ENCODE results near the gene SIVA1.
A peak's percentile ranks its signal among the peaks of the same experiment; 100 is the strongest.

The SIVA1 gene

DNA sequence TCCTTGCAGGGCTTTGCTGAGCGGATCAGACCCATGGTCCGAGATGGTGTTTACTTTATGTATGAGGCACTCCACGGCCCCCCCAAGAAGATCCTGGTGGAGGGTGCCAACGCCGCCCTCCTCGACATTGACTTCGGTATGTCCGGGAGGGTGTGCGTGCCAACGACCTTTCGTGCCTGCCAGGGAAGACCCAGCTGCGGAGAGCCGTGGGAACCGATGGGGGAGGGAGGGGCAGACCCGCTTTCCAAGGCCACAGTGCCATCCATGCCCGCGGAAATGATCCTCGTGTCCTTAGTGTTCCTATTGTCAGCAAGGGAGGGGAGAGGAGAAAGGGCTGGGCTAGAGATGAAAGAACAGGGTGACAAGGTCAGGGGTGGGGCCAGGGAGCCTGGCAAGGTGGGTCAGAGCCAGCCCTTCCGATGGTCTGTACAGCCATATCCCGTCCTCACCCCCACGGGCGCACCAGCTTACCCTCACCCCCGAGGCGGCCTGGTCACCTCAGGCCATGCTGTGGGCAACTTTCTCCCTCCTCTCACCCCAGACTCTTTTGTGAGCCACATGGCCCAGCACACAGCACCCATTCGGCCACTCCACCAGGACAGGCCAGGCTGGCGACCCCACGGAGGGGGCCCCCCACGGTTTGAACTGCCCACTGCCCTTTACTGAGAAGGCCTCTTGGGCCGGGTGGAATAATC lies 11.7 kb upstream of the SIVA1 start:
- Histone ChIP-seq H3K36me3 (ENCODE audit: control insufficient read depth, insufficient read depth, low read length) (peaks cover 4% of the 10 kb centered on the region), H3K4me3 (ENCODE audit: low read length) (no peak overlapping the region), H3K4me1 (ENCODE audit: control insufficient read depth, insufficient read depth, low read length) (no peaks in the 10 kb centered on the region), H3K9ac (ENCODE audit: low read length) (no peak overlapping the region), H3K9me3 (ENCODE audit: control insufficient read depth, low read length) (no peaks in the 10 kb centered on the region), H3K27me3 (ENCODE audit: control insufficient read depth, insufficient read depth, low read length) (no peaks in the 10 kb centered on the region)

GRCh38 chr14:104741803-104742251 lies 11.1 kb upstream of the SIVA1 start:
- Histone ChIP-seq H3K36me3 (ENCODE audit: control insufficient read depth, insufficient read depth, low read length) (peaks cover 4% of the 10 kb centered on the region), H3K27me3 (ENCODE audit: control insufficient read depth, insufficient read depth, low read length) (no peaks in the 10 kb centered on the region), H3K4me3 (ENCODE audit: low read length) (no peak overlapping the region), H3K4me1 (ENCODE audit: control insufficient read depth, insufficient read depth, low read length) (peaks cover 5% of the 10 kb centered on the region), H3K9ac (ENCODE audit: low read length) (no peak overlapping the region), H3K9me3 (ENCODE audit: control insufficient read depth, low read length) (no peaks in the 10 kb centered on the region)

GRCh38 chr14:104742586-104743455 lies 10.1 kb upstream of the SIVA1 start:
- no peak overlapping the region for H3K9ac ChIP-seq (ENCODE audit: low read length)
- H3K27me3 ChIP-seq (ENCODE audit: control insufficient read depth, insufficient read depth, low read length): no peaks in the 10 kb centered on the region
- H3K9me3 ChIP-seq (ENCODE audit: control insufficient read depth, low read length): no peaks in the 10 kb centered on the region
- peaks cover 4% of the 10 kb centered on the region for H3K36me3 ChIP-seq (ENCODE audit: control insufficient read depth, insufficient read depth, low read length)
- no peak overlapping the region for H3K4me3 ChIP-seq (ENCODE audit: low read length)
- peaks cover 15% of the 10 kb centered on the region for H3K4me1 ChIP-seq (ENCODE audit: control insufficient read depth, insufficient read depth, low read length)

GRCh38 chr14:104743461-104744380 lies 9.2 kb upstream of the SIVA1 start:
- H3K27me3 ChIP-seq (ENCODE audit: control insufficient read depth, insufficient read depth, low read length): no peaks in the 10 kb centered on the region
- H3K9me3 ChIP-seq (ENCODE audit: control insufficient read depth, low read length): no peaks in the 10 kb centered on the region
- H3K9ac ChIP-seq (ENCODE audit: low read length): no peak overlapping the region
- peaks cover 23% of the 10 kb centered on the region for H3K4me1 ChIP-seq (ENCODE audit: control insufficient read depth, insufficient read depth, low read length)
- H3K4me3 ChIP-seq (ENCODE audit: low read length): no peak overlapping the region
- H3K36me3 ChIP-seq (ENCODE audit: control insufficient read depth, insufficient read depth, low read length): peaks cover 4% of the 10 kb centered on the region

DNA sequence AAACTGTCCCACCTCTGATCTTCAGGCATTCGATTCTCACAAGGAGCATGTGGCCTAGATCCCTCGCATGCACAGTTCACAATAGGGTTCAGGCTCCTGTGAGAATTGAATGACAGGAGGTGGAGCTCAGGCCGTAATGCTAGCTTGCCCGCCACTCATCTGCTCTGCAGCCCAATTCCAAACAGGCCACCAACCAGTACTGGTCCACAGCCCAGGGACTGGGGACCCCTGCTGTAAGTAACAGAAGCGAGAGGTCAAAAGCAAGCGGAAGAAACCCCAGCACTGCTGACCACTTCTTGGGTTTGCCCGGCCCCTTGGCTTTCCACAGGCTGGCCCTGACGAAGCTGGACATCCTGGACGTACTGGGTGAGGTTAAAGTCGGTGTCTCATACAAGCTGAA lies 8.5 kb upstream of the SIVA1 start:
- Histone ChIP-seq H3K27me3 (ENCODE audit: control insufficient read depth, insufficient read depth, low read length) (no peaks in the 10 kb centered on the region), H3K9ac (ENCODE audit: low read length) (no peak overlapping the region), H3K4me1 (ENCODE audit: control insufficient read depth, insufficient read depth, low read length) (peaks cover 31% of the 10 kb centered on the region), H3K9me3 (ENCODE audit: control insufficient read depth, low read length) (no peaks in the 10 kb centered on the region), H3K4me3 (ENCODE audit: low read length) (no peak overlapping the region), H3K36me3 (ENCODE audit: control insufficient read depth, insufficient read depth, low read length) (peaks cover 4% of the 10 kb centered on the region)

DNA sequence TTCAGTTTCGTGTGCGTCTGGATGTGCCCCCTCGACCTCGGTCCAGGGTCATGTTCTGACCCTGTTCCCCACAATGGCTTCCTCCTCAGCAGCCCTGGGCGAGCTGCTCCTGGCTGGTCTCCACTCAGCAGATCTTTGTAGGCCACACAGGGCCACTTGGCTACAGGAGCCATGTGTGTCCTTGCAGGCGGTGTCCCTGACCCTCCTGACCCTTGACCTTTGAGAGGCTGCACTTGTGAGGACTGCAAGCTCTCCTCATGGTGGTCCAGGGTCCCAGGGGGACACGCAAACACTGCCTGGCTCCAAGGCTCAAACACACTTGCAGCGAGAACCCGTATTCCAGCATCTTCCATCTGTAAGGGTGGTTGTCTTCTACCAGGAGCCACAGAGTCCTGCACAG lies 7.5 kb upstream of the SIVA1 start:
- no peaks in the 10 kb centered on the region for H3K36me3 ChIP-seq (ENCODE audit: control insufficient read depth, insufficient read depth, low read length)

DNA sequence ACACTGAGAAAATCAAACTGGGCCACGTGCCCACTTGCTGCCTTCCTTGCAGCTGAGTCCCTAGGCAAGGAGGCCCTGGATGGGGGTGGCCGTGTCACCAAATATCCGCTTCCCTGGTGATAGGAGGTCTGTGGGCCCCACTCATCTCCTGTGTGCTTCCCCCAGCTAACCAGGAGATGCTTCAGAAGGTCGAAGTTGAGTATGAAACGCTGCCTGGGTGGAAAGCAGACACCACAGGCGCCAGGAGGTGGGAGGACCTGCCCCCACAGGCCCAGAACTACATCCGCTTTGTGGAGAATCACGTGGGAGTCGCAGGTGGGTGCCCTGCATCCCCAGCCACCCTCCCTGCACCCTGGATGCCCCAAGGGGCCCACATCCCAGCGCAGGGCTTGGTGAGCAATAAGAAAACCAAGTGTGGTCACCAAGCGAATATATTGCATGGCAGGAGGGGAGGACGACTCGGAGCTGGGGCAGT lies 6.8 kb upstream of the SIVA1 start:
- no peaks in the 10 kb centered on the region for H3K9me3 ChIP-seq (ENCODE audit: control insufficient read depth, low read length)
- H3K9ac ChIP-seq (ENCODE audit: low read length): no peak overlapping the region
- no peak overlapping the region for H3K4me3 ChIP-seq (ENCODE audit: low read length)
- no peaks in the 10 kb centered on the region for H3K27me3 ChIP-seq (ENCODE audit: control insufficient read depth, insufficient read depth, low read length)
- no peaks in the 10 kb centered on the region for H3K36me3 ChIP-seq (ENCODE audit: control insufficient read depth, insufficient read depth, low read length)
- peaks cover 34% of the 10 kb centered on the region for H3K4me1 ChIP-seq (ENCODE audit: control insufficient read depth, insufficient read depth, low read length)

More for the DNA sequence above, 7.5 kb upstream of the SIVA1 start:
- no peaks in the 10 kb centered on the region for H3K27me3 ChIP-seq (ENCODE audit: control insufficient read depth, insufficient read depth, low read length)
- no peaks in the 10 kb centered on the region for H3K9me3 ChIP-seq (ENCODE audit: control insufficient read depth, low read length)
- H3K4me3 ChIP-seq (ENCODE audit: low read length): no peak overlapping the region
- no peak overlapping the region for H3K9ac ChIP-seq (ENCODE audit: low read length)
- peaks cover 34% of the 10 kb centered on the region for H3K4me1 ChIP-seq (ENCODE audit: control insufficient read depth, insufficient read depth, low read length)

DNA sequence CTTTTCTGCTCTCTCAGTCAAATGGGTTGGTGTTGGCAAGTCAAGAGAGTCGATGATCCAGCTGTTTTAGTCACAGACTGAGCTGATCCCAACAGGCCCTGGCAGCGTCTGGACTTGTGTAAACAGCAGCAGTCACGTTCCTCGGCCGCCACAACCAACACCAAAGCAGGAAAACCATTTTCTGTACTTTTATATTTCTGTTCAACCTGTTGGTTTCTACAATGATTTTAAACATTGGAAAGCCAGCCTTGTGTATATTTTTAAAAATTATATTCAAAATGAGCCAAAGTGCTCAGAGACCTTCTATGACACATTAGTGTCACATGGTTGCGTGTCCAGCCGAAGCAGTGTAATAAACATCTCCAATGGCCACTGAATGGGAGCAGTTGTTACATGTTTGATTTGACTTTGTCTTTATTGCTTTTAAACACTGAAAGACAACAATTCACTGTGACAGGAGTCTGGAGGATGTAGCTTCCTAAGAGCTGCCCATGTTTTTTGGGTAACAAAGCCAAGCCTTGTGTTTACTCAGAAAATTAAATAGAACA lies 5.9 kb upstream of the SIVA1 start:
- Histone ChIP-seq H3K9me3 (ENCODE audit: control insufficient read depth, low read length) (no peaks in the 10 kb centered on the region), H3K36me3 (ENCODE audit: control insufficient read depth, insufficient read depth, low read length) (no peaks in the 10 kb centered on the region), H3K4me3 (ENCODE audit: low read length) (no peak overlapping the region), H3K9ac (ENCODE audit: low read length) (no peak overlapping the region), H3K4me1 (ENCODE audit: control insufficient read depth, insufficient read depth, low read length) (peaks cover 35% of the 10 kb centered on the region), H3K27me3 (ENCODE audit: control insufficient read depth, insufficient read depth, low read length) (no peaks in the 10 kb centered on the region)

- no peaks in the 10 kb centered on the region for H3K9me3 ChIP-seq (ENCODE audit: control insufficient read depth, low read length)
- peaks cover 38% of the 10 kb centered on the region for H3K4me1 ChIP-seq (ENCODE audit: control insufficient read depth, insufficient read depth, low read length)
- H3K27me3 ChIP-seq (ENCODE audit: control insufficient read depth, insufficient read depth, low read length): no peaks in the 10 kb centered on the region
- H3K4me3 ChIP-seq (ENCODE audit: low read length): no peak overlapping the region
- H3K9ac ChIP-seq (ENCODE audit: low read length): no peak overlapping the region
- H3K36me3 ChIP-seq (ENCODE audit: control insufficient read depth, insufficient read depth, low read length): no peaks in the 10 kb centered on the region
Measured at GRCh38 chr14:104747876-104748275, 5.1 kb upstream of the SIVA1 start.

- Histone ChIP-seq H3K36me3 (ENCODE audit: control insufficient read depth, insufficient read depth, low read length) (no peaks in the 10 kb centered on the region), H3K4me3 (ENCODE audit: low read length) (no peak overlapping the region), H3K27me3 (ENCODE audit: control insufficient read depth, insufficient read depth, low read length) (no peaks in the 10 kb centered on the region), H3K4me1 (ENCODE audit: control insufficient read depth, insufficient read depth, low read length) (peaks cover 46% of the 10 kb centered on the region), H3K9ac (ENCODE audit: low read length) (peak overlapping the region; percentile 10), H3K9me3 (ENCODE audit: control insufficient read depth, low read length) (no peaks in the 10 kb centered on the region)
Measured at GRCh38 chr14:104749111-104749649, 3.8 kb upstream of the SIVA1 start.

DNA sequence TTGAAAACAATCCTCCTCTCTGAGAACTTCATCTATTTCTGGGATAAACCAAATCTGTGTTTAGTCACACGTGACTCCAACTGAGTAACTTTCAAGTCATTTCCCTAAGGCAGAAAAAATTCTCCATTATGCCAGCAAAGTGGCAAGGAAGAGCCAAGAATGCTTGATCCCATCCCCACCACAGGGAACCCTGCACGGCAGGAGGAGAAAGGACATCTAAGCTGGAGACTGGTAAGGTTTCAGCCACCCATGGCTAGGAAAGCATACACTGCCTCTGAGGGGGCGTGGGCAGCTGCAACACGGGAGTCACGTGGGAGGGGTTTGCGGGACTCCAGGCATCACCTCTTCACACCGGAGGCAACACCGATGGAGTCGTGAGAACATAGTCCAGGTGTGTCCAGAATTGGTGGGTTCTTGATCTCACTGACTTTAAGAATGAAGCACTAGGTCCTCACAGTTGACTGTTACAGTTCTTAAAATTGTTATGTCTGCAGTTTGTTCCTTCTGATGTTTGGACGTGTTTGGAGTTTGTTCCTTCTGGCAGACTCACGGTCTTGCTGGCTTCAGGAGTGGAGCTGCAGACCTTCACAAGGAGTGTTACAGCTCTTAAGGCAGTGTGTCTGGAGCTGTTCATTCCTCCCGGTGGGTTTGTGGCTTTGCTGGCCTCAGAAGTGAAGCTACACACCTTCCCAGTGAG lies 2.7 kb upstream of the SIVA1 start:
- Histone ChIP-seq H3K4me3 (ENCODE audit: low read length) (no peak overlapping the region), H3K4me1 (ENCODE audit: control insufficient read depth, insufficient read depth, low read length) (peaks cover 55% of the 10 kb centered on the region), H3K9ac (ENCODE audit: low read length) (no peak overlapping the region), H3K9me3 (ENCODE audit: control insufficient read depth, low read length) (no peaks in the 10 kb centered on the region), H3K36me3 (ENCODE audit: control insufficient read depth, insufficient read depth, low read length) (no peaks in the 10 kb centered on the region), H3K27me3 (ENCODE audit: control insufficient read depth, insufficient read depth, low read length) (no peaks in the 10 kb centered on the region)
